ENCODE results near the gene DNAJC3. TPM values are rescaled to one million over a fixed set of nuclear protein-coding genes. Genes with fewer than 3 reads are reported as not detected.
A peak's percentile ranks its signal among the peaks of the same experiment; 100 is the strongest.

Gene DNAJC3
- total RNA-seq, 1 donor from 2014 or later = 56.7 TPM

DNA sequence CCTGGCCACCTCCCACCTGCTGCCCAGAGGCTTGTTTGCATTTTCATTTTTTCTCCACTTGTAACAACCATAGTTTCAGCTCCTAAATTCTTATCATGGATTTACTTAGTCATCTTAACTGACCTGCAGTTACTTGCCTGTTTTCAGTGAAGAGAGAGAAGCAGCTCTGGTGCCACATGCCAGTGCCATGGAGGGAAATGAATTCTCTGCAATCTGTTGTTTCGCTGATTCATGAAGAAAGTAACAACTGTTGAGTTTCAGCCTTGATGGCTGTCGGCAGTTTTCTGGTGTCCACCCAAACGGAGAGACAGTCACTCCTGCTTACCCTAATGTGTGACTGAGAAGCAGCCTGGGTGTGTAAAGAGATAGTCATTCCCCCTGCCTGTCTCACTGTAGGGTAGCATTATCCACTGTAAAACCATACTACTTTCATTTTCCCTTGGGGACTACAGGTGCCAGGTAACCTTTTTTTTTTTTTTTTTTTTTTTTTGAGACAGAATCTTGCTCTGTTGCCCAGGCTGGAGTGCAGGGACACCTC is 116.1 kb downstream of the DNAJC3 start:
- Histone ChIP-seq H3K4me3 (no peak overlapping the region), H3K4me1 (peaks cover 5% of the 10 kb centered on the region), H3K9me3 (no peaks in the 10 kb centered on the region), H3K27ac (no peak overlapping the region), H3K27me3 (ENCODE audit: low read depth) (no peaks in the 10 kb centered on the region), H3K36me3 (peaks cover 66% of the 10 kb centered on the region)
- intact Hi-C loops (cut with DNase I) = no loop called here
- DNase-seq (no peak), ATAC-seq (peak in 1 of 2 donors; percentile 31)
- TF ChIP-seq, protein P1, sequence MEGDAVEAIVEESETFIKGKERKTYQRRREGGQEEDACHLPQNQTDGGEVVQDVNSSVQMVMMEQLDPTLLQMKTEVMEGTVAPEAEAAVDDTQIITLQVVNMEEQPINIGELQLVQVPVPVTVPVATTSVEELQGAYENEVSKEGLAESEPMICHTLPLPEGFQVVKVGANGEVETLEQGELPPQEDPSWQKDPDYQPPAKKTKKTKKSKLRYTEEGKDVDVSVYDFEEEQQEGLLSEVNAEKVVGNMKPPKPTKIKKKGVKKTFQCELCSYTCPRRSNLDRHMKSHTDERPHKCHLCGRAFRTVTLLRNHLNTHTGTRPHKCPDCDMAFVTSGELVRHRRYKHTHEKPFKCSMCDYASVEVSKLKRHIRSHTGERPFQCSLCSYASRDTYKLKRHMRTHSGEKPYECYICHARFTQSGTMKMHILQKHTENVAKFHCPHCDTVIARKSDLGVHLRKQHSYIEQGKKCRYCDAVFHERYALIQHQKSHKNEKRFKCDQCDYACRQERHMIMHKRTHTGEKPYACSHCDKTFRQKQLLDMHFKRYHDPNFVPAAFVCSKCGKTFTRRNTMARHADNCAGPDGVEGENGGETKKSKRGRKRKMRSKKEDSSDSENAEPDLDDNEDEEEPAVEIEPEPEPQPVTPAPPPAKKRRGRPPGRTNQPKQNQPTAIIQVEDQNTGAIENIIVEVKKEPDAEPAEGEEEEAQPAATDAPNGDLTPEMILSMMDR (IDR thresholded peaks at IDR 0.05) = no peak

- H3K9me3 ChIP-seq = no peaks in the 10 kb centered on the region
- no peaks in the 10 kb centered on the region for H3K27me3 ChIP-seq (ENCODE audit: low read depth)
- ATAC-seq = no peak
Observed at GRCh38 chr13:95793781-95794180, 116.8 kb downstream of the DNAJC3 start.

DNA sequence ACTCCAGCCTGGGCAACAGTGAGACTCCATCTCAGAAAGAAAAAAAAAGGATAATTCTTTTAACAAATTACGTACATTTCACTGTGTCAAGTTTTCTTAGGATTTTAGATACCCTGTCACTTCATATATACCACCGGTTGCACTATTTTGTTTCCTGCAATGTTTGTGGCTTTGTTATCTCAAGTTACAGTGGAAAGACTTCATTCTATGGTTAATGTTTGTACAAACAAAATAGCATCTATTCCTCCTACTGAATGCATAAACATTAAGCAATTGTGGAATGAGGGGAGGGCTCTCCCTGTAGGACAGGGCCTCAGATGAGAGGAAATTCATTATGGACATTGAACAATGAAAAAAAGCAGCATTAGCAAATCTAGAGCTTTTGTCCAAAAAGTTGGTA is 120.1 kb downstream of the DNAJC3 start:
- intact Hi-C loops (cut with DNase I) = no loop called here
- no peak for ATAC-seq
- Histone ChIP-seq H3K36me3 (peaks cover 27% of the 10 kb centered on the region), H3K4me3 (no peak overlapping the region), H3K27ac (no peak overlapping the region), H3K27me3 (ENCODE audit: low read depth) (no peaks in the 10 kb centered on the region), H3K9me3 (no peaks in the 10 kb centered on the region), H3K4me1 (no peaks in the 10 kb centered on the region)
- TF ChIP-seq, protein P1 (IDR thresholded peaks at IDR 0.05) = no peak
- no peak for DNase-seq

More at GRCh38 chr13:95793781-95794180, 116.8 kb downstream of the DNAJC3 start:
- TF ChIP-seq, protein P1 (IDR thresholded peaks at IDR 0.05) = no peak
- Histone ChIP-seq H3K4me1 (no peaks in the 10 kb centered on the region), H3K4me3 (no peak overlapping the region), H3K36me3 (peaks cover 59% of the 10 kb centered on the region), H3K27ac (no peak overlapping the region)
- intact Hi-C loops (cut with DNase I) = no loop called here
- no peak for DNase-seq

DNA sequence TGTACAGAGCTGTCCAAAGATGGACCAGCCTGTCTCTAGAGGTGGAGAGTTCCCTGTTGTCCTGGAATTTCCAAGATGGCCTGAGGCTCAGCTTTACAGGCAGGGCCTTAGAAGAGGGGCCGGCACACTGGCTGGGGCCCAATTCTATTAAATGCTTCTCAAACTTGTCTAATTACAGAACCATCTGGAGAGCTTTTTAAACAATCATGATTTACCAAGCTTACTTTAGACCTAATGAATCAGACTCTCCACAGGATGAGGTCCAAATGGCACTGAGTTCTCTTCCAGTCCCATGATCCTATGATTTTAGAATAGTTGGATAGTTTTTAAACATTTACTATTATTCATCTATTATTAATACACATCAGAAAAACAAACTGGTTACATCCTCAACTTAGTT is 123.5 kb downstream of the DNAJC3 start:
- TF ChIP-seq, protein P1 (IDR thresholded peaks at IDR 0.05) = no peak
- H3K4me1 ChIP-seq = no peaks in the 10 kb centered on the region
- peaks cover 4% of the 10 kb centered on the region for H3K9me3 ChIP-seq
- peak in 1 of 2 donors; percentile 26 for ATAC-seq
- no peak overlapping the region for H3K4me3 ChIP-seq
- H3K36me3 ChIP-seq = no peaks in the 10 kb centered on the region
- no peak for DNase-seq
- no peak overlapping the region for H3K27ac ChIP-seq
- intact Hi-C loops (cut with DNase I) = no loop called here
- no peaks in the 10 kb centered on the region for H3K27me3 ChIP-seq (ENCODE audit: low read depth)

GRCh38 chr13:95801825-95802224 is 124.9 kb downstream of the DNAJC3 start:
- H3K36me3 ChIP-seq = no peaks in the 10 kb centered on the region
- peaks cover 7% of the 10 kb centered on the region for H3K9me3 ChIP-seq
- ATAC-seq (no peak), DNase-seq (no peak)
- intact Hi-C loops (cut with DNase I) = no loop called here
- H3K27me3 ChIP-seq (ENCODE audit: low read depth) = no peaks in the 10 kb centered on the region
- TF ChIP-seq, protein P1 (IDR thresholded peaks at IDR 0.05) = no peak
- H3K27ac ChIP-seq = no peak overlapping the region
- H3K4me1 ChIP-seq = no peaks in the 10 kb centered on the region
- H3K4me3 ChIP-seq = no peak overlapping the region

All from lower lobe of right lung (tissue), 2 donors.